ENCODE results near the gene ATP1B1. TPM values are rescaled to one million over a fixed set of nuclear protein-coding genes. Genes with fewer than 3 reads are reported as not detected.
A peak's percentile ranks its signal among the peaks of the same experiment; 100 is the strongest.

The ATP1B1 gene
- total and polyA plus RNA-seq, 2 of the 13 experiments (the other 11 are each of a cell fraction or from before 2014, with no cell fraction given), result 134 to 135 TPM

DNA sequence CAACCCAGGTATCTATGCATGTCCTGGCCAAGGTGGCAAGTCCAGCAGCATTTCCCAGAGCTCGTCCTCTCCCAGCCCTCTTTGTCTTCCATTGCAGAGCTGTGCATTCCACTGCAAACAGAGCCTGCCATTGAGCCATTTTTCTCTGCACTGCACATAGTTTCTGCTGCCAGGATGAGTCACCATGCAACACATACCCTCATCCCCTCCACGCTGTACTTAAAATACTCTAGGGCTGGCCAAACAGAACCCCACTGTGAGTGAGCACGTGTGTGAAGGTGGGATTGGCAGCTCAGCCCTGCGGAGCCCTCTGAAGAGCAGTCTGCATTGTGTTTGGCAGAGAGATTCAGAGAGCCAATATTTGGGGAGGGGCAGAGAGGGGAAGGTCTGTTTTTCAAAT, 3.9 kb upstream of the ATP1B1 start (continued):
- TF ChIP-seq, protein P1, sequence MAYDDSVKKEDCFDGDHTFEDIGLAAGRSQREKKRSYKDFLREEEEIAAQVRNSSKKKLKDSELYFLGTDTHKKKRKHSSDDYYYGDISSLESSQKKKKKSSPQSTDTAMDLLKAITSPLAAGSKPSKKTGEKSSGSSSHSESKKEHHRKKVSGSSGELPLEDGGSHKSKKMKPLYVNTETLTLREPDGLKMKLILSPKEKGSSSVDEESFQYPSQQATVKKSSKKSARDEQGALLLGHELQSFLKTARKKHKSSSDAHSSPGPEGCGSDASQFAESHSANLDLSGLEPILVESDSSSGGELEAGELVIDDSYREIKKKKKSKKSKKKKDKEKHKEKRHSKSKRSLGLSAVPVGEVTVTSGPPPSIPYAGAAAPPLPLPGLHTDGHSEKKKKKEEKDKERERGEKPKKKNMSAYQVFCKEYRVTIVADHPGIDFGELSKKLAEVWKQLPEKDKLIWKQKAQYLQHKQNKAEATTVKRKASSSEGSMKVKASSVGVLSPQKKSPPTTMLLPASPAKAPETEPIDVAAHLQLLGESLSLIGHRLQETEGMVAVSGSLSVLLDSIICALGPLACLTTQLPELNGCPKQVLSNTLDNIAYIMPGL (CRISPR knock-in tag; IDR thresholded peaks at IDR 0.05; ENCODE audit: borderline replicate concordance in 1 of 2, low read depth in 1 of 2), result no peak
- TF ChIP-seq, protein P2, sequence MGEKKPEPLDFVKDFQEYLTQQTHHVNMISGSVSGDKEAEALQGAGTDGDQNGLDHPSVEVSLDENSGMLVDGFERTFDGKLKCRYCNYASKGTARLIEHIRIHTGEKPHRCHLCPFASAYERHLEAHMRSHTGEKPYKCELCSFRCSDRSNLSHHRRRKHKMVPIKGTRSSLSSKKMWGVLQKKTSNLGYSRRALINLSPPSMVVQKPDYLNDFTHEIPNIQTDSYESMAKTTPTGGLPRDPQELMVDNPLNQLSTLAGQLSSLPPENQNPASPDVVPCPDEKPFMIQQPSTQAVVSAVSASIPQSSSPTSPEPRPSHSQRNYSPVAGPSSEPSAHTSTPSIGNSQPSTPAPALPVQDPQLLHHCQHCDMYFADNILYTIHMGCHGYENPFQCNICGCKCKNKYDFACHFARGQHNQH (CRISPR knock-in tag; IDR thresholded peaks at IDR 0.05), result 0 out of 2 replicates have a peak, but pooled peaks have one; percentile 37
- no peak for TF ChIP-seq ADNP (CRISPR knock-in tag; IDR thresholded peaks at IDR 0.05)
- TF ChIP-seq, protein P3, sequence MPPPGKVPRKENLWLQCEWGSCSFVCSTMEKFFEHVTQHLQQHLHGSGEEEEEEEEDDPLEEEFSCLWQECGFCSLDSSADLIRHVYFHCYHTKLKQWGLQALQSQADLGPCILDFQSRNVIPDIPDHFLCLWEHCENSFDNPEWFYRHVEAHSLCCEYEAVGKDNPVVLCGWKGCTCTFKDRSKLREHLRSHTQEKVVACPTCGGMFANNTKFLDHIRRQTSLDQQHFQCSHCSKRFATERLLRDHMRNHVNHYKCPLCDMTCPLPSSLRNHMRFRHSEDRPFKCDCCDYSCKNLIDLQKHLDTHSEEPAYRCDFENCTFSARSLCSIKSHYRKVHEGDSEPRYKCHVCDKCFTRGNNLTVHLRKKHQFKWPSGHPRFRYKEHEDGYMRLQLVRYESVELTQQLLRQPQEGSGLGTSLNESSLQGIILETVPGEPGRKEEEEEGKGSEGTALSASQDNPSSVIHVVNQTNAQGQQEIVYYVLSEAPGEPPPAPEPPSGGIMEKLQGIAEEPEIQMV (CRISPR knock-in tag; IDR thresholded peaks at IDR 0.05; ENCODE audit: low read depth), result no peak
- peak in 1 of 2 experiments; percentile 25; a peak in 1 of 4 replicates for TF ChIP-seq EP300 (IDR thresholded peaks at IDR 0.05; ENCODE audit: low read depth in 2 of 2, low read length in 2 of 2)
- 0 out of 2 replicates have a peak, but pooled peaks have one; percentile 11 for TF ChIP-seq EP300 (CRISPR knock-in tag; IDR thresholded peaks at IDR 0.05; ENCODE audit: borderline replicate concordance)
- no peak for TF ChIP-seq BCL6 (CRISPR knock-in tag; IDR thresholded peaks at IDR 0.05)
- TF ChIP-seq ZNF891 (CRISPR knock-in tag; IDR thresholded peaks at IDR 0.05), result no peak
- TF ChIP-seq ZNF644 (CRISPR knock-in tag; IDR thresholded peaks at IDR 0.05; ENCODE audit: low read depth), result peak; percentile 96
- TF ChIP-seq, protein P4, sequence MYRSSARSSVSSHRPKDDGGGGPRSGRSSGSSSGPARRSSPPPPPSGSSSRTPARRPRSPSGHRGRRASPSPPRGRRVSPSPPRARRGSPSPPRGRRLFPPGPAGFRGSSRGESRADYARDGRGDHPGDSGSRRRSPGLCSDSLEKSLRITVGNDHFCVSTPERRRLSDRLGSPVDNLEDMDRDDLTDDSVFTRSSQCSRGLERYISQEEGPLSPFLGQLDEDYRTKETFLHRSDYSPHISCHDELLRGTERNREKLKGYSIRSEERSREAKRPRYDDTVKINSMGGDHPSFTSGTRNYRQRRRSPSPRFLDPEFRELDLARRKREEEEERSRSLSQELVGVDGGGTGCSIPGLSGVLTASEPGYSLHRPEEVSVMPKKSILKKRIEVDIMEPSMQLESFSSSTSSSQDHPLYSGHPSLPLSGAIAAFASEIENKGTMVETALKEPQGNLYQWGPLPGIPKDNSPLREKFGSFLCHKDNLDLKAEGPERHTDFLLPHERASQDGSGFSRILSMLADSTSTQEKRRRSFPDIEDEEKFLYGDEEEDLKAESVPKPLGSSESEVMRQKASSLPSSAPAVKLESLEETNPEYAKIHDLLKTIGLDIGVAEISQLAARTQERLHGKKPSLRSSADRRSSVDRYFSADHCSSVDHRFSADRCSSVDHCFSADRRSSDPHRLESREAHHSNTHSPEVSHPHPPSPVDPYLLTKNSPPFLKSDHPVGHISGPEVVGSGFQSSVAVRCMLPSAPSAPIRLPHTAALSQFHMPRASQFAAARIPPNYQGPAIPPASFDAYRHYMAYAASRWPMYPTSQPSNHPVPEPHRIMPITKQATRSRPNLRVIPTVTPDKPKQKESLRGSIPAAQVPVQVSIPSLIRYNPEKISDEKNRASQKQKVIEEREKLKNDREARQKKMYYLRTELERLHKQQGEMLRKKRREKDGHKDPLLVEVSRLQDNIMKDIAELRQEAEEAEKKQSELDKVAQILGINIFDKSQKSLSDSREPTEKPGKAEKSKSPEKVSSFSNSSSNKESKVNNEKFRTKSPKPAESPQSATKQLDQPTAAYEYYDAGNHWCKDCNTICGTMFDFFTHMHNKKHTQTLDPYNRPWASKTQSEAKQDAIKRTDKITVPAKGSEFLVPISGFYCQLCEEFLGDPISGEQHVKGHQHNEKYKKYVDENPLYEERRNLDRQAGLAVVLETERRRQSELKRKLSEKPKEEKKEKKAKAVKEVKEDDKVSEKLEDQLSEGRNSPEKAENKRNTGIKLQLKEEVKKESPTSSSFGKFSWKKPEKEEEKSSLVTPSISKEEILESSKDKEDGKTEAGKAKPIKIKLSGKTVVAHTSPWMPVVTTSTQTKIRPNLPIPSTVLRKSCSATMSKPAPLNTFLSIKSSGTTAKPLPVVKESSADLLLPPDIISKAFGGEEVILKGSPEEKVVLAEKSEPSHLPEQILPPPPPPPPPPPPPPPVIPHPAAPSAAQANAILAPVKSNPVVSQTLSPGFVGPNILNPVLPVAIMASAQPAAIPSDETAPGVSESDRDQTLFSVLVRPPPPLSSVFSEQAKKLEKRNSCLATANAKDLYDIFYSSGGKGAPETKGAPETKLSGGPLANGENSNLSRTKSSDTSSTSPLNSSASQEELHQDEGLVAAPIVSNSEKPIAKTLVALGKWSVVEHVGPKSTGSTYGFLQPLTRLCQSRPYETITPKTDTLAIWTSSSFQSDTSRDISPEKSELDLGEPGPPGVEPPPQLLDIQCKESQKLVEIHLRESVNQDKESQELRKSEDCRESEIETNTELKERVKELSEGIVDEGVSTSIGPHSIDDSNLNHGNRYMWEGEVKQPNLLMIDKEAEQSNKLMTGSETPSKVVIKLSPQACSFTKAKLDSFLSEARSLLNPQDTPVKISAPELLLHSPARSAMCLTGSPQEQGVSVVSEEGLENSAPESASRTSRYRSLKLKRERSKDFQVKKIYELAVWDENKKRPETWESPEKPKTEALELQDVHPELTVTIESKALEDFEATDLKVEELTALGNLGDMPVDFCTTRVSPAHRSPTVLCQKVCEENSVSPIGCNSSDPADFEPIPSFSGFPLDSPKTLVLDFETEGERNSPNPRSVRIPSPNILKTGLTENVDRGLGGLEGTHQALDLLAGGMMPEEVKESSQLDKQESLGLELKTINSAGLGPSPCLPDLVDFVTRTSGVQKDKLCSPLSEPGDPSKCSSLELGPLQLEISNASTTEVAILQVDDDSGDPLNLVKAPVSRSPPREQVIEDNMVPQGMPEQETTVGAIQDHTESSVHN (CRISPR knock-in tag; IDR thresholded peaks at IDR 0.05), result no peak
- 0 out of 2 replicates have a peak, but pooled peaks have one; percentile 25 for TF ChIP-seq HDAC2 (CRISPR knock-in tag; IDR thresholded peaks at IDR 0.05)
- TF ChIP-seq, protein P5, sequence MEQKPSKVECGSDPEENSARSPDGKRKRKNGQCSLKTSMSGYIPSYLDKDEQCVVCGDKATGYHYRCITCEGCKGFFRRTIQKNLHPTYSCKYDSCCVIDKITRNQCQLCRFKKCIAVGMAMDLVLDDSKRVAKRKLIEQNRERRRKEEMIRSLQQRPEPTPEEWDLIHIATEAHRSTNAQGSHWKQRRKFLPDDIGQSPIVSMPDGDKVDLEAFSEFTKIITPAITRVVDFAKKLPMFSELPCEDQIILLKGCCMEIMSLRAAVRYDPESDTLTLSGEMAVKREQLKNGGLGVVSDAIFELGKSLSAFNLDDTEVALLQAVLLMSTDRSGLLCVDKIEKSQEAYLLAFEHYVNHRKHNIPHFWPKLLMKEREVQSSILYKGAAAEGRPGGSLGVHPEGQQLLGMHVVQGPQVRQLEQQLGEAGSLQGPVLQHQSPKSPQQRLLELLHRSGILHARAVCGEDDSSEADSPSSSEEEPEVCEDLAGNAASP (CRISPR knock-in tag; IDR thresholded peaks at IDR 0.05; ENCODE audit: borderline replicate concordance), result peak; percentile 17; the same call in 1 of the 2 replicates
- TF ChIP-seq GFI1 (CRISPR knock-in tag; IDR thresholded peaks at IDR 0.05; ENCODE audit: borderline replicate concordance), result 0 out of 2 replicates have a peak, but pooled peaks have one; percentile 19
- TF ChIP-seq ZNF775 (CRISPR knock-in tag; IDR thresholded peaks at IDR 0.05; ENCODE audit: borderline replicate concordance), result no peak
